ENCODE measurements around the gene COPS8. TPM values are rescaled to one million over a fixed set of nuclear protein-coding genes. Genes with fewer than 3 reads are reported as not detected.

The COPS8 gene
- total RNA-seq, 1 donor from 2014 or later = 63.8 TPM

DNA sequence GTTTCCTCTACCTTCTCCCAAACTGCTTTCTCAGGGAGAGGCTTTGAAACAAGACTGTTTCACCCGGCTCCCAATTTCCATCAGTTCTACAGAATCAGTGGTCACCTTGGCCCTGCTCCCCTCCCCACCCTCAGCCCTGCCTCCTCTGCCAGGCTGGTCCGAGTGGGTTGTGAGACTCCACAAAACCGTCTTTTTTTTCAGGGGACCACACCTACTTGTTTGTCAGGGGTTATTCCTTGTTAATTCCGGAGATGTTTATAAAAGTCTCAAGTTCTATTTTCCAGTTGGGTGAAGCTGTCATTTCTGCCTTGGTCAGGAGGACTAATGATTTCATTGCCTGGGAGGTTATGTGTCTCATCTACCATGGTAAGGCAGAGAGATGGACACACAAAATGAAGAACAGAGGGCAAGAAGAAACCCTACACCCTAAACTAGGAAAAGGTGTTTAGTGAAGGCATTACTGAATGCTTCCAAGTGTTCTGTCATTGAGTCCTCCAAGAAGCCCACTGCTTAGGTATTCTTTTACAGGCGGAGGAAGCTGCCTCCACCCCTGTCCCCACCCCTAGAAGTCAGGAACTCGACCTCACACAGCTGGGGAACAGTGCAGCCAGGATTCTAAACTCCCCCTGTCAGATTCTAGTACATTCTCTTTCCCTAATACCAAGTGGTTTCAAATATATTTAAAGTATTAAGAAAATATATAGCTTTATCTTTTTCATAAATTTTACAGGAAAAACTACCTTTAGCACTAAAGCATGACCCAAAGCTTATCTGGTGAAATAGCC lies 46.3 kb downstream of the COPS8 start:
- intact Hi-C loops (cut with micrococcal nuclease) = no loop called here
- Mint-ChIP-seq H3K4me1 (ENCODE audit: low read depth) (no peaks in the 10 kb centered on the region), H3K4me3 (ENCODE audit: low read depth) (no peak overlapping the region), H3K27me3 (ENCODE audit: low read depth) (no peaks in the 10 kb centered on the region), H3K27ac (no peak overlapping the region), H3K36me3 (ENCODE audit: low read depth) (no peaks in the 10 kb centered on the region), H3K9me3 (no peaks in the 10 kb centered on the region)
- no peak for DNase-seq (ENCODE audit: low spot score)

DNA sequence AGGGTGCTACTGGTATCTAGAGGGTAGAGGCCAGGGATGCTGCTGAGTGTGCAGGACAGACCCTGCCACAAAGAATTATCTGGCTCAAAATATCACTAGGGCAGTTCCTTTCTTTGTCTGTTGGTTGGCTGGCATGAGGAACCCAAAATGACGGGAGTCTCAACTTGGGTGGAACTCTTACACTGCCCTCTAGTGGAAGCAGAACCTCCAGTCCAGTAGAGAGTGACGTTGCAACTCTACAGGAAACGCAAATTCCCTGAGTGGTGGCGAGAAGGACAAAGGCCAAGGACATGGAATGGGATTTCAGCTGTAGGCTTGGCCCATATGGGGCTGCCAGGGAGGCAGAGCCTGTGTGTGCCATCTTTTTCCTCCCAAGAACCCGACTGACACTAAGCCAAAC lies 47.1 kb downstream of the COPS8 start:
- Mint-ChIP-seq H3K27ac (no peak overlapping the region), H3K4me1 (ENCODE audit: low read depth) (no peaks in the 10 kb centered on the region), H3K4me3 (ENCODE audit: low read depth) (no peak overlapping the region), H3K36me3 (ENCODE audit: low read depth) (no peaks in the 10 kb centered on the region), H3K27me3 (ENCODE audit: low read depth) (no peaks in the 10 kb centered on the region), H3K9me3 (no peaks in the 10 kb centered on the region)
- no peak for DNase-seq (ENCODE audit: low spot score)
- intact Hi-C loops (cut with micrococcal nuclease) = no loop called here

DNA sequence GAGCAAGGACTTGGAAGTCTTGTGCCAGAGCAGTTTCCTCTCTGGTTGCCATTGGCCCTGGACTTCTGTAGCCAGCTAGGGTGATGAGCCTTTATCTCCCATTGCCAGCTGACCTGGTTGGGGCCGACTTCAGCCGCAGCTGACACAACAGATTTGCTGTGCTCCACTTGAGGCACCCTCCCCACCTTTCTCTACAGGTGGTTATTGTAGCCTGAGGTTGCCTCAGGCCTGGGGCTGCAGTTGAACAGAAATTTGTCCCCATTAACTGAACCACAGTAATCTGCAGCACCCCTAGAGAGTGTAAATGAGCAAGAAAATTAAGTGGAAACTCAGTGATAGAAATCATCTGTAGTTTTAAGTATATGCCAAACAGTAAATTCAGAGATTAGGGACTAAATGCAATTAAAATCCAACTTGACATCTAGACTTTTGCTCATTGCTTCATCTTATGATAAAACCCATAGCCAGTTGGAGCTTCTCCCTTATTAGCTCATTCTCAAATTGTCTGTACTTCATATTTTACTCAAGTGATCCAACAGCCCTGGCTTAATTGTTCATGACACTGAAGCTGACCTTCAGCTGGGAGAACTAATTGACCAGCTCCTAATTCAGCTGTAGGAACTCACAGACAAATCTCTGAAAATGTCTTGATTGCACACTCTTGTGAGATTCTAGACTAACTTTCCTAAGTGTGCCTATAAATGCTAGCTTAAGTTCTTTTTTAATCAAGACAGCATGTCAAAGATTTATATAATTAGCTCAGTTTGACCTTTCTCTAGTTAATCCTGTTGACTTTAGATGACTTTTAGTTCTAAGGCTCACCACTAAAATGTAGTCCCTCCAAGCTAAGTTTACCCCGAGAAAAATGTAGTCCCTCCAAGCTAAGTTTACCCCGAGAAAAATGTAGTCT lies 48.9 kb downstream of the COPS8 start:
- Mint-ChIP-seq H3K4me3 (ENCODE audit: low read depth) (no peak overlapping the region), H3K27ac (no peak overlapping the region), H3K36me3 (ENCODE audit: low read depth) (no peaks in the 10 kb centered on the region), H3K4me1 (ENCODE audit: low read depth) (no peaks in the 10 kb centered on the region), H3K9me3 (no peaks in the 10 kb centered on the region), H3K27me3 (ENCODE audit: low read depth) (no peaks in the 10 kb centered on the region)
- DNase-seq (ENCODE audit: low spot score) = no peak
- intact Hi-C loops (cut with micrococcal nuclease) = no loop called here

DNA sequence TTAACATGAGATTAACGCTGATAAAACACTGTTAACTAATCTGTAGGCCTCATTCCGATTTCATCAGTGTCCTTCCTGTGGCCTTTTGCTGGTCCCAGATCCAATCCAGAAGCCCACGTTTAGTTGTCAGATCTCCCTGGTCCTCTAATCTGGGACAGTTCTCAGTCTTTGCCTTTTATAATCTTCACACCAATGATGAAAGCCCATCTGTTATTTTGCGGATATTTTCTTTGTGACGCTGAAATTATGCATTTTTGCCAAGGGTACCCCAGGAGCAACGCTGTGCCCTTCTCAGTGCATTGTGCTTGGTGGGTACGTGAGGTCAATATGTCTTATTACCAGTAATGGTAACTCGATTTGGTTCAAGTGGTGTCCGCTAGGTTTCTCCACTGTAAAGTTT lies 51.1 kb downstream of the COPS8 start:
- Mint-ChIP-seq H3K4me1 (ENCODE audit: low read depth) (no peaks in the 10 kb centered on the region), H3K27ac (no peak overlapping the region), H3K27me3 (ENCODE audit: low read depth) (no peaks in the 10 kb centered on the region), H3K36me3 (ENCODE audit: low read depth) (no peaks in the 10 kb centered on the region), H3K9me3 (no peaks in the 10 kb centered on the region), H3K4me3 (ENCODE audit: low read depth) (no peak overlapping the region)
- intact Hi-C loops (cut with micrococcal nuclease) = no loop called here
- no peak for DNase-seq (ENCODE audit: low spot score)

DNA sequence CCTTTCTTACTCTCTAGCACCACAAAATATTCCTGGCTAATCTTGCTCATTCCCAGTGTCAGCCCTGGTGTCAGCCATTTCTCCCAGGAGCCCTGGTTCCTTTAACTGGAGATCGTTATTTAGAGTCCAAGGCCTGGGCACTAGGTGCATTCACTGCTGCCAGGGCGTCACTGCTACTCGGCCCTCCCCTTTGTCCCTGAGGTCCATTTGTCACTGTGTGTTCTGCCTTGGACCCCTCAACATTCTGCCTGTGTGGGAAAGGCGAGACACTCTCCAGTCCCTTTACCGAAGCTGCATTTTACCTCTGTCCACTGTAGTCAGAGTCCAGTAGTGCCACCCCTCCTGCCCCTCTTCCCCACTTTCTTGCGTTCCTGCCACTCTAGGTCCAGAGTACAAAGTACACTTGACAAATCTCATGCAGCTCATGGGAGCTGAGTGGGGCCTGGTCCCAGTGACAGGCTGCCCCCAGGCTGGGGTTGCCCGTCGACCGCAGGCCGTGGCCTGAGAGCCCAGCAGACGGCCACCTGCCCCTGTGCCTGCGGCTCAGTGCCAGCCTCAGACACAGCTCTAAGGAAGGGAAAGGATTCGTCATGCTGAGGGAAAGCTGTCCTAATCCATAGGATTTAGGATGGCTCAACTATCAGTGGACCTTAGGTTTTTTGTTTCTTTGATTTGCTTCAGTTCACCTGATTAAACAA lies 52.1 kb downstream of the COPS8 start:
- intact Hi-C loops (cut with micrococcal nuclease) = no loop called here
- Mint-ChIP-seq H3K9me3 (no peaks in the 10 kb centered on the region), H3K36me3 (ENCODE audit: low read depth) (no peaks in the 10 kb centered on the region), H3K4me1 (ENCODE audit: low read depth) (no peaks in the 10 kb centered on the region), H3K27ac (no peak overlapping the region), H3K4me3 (ENCODE audit: low read depth) (no peak overlapping the region), H3K27me3 (ENCODE audit: low read depth) (no peaks in the 10 kb centered on the region)
- DNase-seq (ENCODE audit: low spot score) = no peak

DNA sequence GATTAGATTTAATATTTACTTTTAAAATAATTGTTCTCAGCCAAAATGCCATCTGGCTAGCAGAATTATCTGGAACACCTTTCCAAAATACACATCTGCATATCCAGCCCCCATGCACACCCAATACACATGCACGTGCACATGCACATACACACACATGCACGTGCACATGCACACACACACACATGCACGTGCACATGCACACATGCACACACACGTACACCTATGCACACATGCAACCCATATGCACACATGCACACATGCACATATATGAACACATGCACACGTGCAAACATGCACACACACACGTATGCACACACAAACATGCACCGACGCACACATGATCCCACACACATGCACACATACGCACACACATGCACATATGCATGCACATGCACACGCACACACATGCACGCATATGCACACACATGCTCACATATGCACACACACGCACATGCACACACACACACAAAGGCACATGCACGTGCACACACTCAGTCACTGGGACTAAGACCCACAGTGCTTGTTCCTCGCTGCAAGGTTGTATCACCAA lies 53.5 kb downstream of the COPS8 start:
- Mint-ChIP-seq H3K36me3 (ENCODE audit: low read depth) (no peaks in the 10 kb centered on the region), H3K27me3 (ENCODE audit: low read depth) (no peaks in the 10 kb centered on the region)

DNA sequence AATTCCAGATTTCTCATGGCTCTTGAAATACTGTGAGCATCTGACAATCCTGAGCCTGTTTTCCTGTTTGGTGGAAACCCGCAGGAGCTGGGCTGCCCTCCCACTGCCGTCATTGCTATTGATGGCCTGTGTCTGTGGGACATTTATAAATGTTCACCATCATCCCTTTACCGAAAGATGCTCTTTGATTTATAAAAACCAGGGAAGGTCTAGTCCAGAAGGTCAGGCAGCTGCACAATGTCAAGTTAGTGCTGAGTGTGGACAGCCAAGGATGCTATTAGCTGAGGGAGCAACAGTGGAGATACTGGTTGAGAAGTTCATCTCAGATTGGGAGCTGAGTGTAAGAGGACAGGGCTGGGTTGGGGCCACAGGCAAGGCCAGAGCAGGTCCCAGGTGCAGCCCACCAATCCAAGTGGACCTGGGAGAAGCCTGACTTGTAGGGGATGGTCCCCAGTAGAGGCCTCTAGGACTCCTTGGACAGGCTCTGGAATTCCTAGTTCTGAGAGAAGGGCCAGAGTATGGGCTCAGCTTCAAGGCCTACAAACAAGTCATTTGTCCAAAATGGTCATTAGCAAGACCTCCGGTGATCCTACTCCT lies 55.1 kb downstream of the COPS8 start:
- Mint-ChIP-seq H3K27me3 (ENCODE audit: low read depth) (no peaks in the 10 kb centered on the region), H3K27ac (no peak overlapping the region), H3K4me1 (ENCODE audit: low read depth) (no peaks in the 10 kb centered on the region), H3K9me3 (peaks cover 13% of the 10 kb centered on the region), H3K36me3 (ENCODE audit: low read depth) (no peaks in the 10 kb centered on the region), H3K4me3 (ENCODE audit: low read depth) (no peak overlapping the region)
- intact Hi-C loops (cut with micrococcal nuclease) = no loop called here
- DNase-seq (ENCODE audit: low spot score) = no peak

More for the DNA sequence above, 53.5 kb downstream of the COPS8 start:
- DNase-seq (ENCODE audit: low spot score) = no peak
- H3K27ac Mint-ChIP-seq = no peak overlapping the region
- H3K9me3 Mint-ChIP-seq = peaks cover 2% of the 10 kb centered on the region
- intact Hi-C loops (cut with micrococcal nuclease) = no loop called here
- no peak overlapping the region for H3K4me3 Mint-ChIP-seq (ENCODE audit: low read depth)
- no peaks in the 10 kb centered on the region for H3K4me1 Mint-ChIP-seq (ENCODE audit: low read depth)

DNA sequence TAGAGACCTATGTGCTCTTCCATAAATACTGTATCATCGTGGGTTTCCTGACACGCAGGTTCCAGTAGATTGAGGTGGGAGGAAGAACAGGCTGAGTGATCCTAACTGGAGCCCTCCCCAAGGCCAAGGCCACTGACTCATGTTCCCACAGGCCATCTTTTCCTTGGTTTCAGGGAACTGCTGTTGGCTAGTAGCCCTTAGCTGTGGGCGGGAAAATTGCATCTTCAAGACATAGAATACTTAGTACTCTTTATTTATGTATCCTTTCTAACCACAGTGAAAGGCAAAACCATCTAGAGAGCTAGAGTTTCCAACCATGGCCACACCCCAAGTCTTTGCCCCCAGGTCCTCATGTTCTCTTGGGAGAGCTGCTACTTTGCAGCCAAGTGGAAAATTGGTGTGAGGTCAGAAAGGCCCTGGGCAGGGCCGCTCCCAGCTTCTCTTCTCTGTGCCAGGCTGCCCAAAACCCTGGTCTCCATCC lies 55.9 kb downstream of the COPS8 start:
- H3K9me3 Mint-ChIP-seq = peaks cover 20% of the 10 kb centered on the region
- no peak for DNase-seq (ENCODE audit: low spot score)
- no peak overlapping the region for H3K4me3 Mint-ChIP-seq (ENCODE audit: low read depth)
- H3K27ac Mint-ChIP-seq = no peak overlapping the region
- no peaks in the 10 kb centered on the region for H3K27me3 Mint-ChIP-seq (ENCODE audit: low read depth)
- intact Hi-C loops (cut with micrococcal nuclease) = no loop called here
- H3K36me3 Mint-ChIP-seq (ENCODE audit: low read depth) = peaks cover 6% of the 10 kb centered on the region
- no peaks in the 10 kb centered on the region for H3K4me1 Mint-ChIP-seq (ENCODE audit: low read depth)

DNA sequence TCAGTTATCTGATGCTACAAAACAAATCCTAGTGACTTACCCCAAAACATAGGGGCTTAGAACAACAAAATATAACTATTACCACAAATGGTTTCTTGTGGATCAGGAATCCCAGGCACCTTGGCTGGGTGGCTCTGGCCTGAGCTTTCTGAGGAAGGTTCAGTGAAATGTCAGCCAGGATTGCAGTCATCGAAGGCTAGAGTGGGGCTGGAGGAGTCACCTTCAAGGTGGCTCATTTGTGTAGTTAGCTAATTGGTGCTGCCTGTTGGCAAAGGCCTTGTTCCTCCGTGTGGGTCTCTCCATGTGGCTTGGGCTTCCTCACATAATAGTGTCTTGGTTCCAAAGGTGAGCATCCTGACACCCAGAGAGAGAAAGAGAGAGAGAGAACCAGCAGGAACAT lies 57.4 kb downstream of the COPS8 start:
- Mint-ChIP-seq H3K4me1 (ENCODE audit: low read depth) (peaks cover under 1% of the 10 kb centered on the region), H3K9me3 (peaks cover 33% of the 10 kb centered on the region), H3K36me3 (ENCODE audit: low read depth) (peaks cover 13% of the 10 kb centered on the region), H3K4me3 (ENCODE audit: low read depth) (no peak overlapping the region), H3K27ac (no peak overlapping the region), H3K27me3 (ENCODE audit: low read depth) (no peaks in the 10 kb centered on the region)
- intact Hi-C loops (cut with micrococcal nuclease) = no loop called here
- no peak for DNase-seq (ENCODE audit: low spot score)

DNA sequence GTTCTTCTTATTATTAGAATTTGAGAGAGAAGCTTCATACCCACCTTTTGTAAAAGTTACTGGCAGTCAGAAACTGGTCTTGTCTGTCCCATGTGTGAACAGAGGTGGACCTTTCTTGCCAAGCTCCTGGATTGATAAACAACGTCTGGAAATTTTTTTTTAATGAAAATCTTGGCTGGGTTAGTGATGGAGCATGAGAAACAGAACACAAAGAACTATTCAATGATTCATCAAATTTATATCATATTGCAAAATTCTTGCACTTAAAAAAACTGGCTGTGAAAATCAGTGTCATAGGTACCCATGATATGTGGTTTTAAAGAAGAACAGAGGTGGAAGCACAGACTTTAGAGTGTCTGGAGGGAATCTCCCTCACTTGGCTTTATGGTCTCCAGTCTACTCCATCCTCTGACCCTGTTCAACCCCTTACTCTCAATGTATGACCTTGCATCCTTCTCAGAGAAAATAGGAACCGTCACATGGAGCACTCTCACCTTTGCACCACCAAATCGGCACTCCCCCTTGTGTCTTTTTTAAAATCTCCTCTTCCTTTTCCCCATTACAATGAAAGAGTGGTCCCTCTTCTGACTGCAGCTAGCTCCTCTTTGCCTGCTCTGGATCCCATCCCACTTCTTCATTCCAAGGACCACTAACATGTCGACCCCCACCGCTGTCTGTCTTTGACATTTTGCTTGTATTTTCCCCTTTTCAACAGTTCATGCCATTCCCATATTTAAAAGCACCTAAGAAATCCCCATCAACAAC lies 58.2 kb downstream of the COPS8 start:
- Mint-ChIP-seq H3K9me3 (peaks cover 35% of the 10 kb centered on the region), H3K27me3 (ENCODE audit: low read depth) (no peaks in the 10 kb centered on the region), H3K27ac (no peak overlapping the region), H3K36me3 (ENCODE audit: low read depth) (peaks cover 15% of the 10 kb centered on the region), H3K4me3 (ENCODE audit: low read depth) (no peak overlapping the region), H3K4me1 (ENCODE audit: low read depth) (peaks cover 6% of the 10 kb centered on the region)
- intact Hi-C loops (cut with micrococcal nuclease) = no loop called here
- DNase-seq (ENCODE audit: low spot score) = no peak

DNA sequence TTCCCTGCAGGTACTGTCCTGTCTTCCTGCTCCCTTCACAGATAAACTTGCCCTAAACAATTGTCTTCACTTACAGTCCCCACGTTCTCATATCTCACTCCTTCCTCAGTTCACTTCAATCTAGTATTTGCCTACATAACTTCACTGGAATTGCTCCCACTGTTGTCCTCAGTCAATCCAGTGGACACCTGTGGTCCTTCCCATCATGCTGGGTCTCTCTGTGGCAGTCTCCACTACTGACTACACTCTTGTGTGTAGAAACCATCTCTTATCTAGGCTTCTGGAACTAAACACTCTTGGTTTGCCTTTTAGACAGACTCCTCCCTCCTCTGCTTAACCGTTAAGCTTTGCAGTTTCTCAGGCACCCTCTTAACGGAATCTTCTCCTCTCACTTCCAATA lies 58.8 kb downstream of the COPS8 start:
- no peak overlapping the region for H3K27ac Mint-ChIP-seq
- no peak overlapping the region for H3K4me3 Mint-ChIP-seq (ENCODE audit: low read depth)
- peaks cover 35% of the 10 kb centered on the region for H3K9me3 Mint-ChIP-seq
- no peaks in the 10 kb centered on the region for H3K27me3 Mint-ChIP-seq (ENCODE audit: low read depth)
- peaks cover 15% of the 10 kb centered on the region for H3K36me3 Mint-ChIP-seq (ENCODE audit: low read depth)
- intact Hi-C loops (cut with micrococcal nuclease) = no loop called here
- no peak for DNase-seq (ENCODE audit: low spot score)
- peaks cover 13% of the 10 kb centered on the region for H3K4me1 Mint-ChIP-seq (ENCODE audit: low read depth)

DNA sequence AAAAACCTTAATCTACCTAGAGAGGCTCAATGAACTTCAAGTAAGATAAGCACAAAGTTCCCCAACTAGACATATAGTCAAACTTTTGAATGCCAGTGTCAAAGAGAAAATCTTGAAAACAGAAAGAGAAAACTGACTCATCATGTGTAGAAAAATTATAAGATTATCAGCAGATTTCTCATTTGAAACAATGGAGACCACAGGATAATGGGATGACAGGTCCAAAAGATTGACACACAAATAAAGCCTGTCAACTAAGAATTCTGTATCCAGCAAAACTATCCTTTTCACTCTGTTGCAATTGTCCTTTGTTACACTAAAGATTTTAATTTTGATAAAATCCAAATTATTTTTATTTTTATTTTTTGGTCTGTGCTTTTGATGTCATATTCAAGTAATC lies 61.6 kb downstream of the COPS8 start:
- no peaks in the 10 kb centered on the region for H3K27me3 Mint-ChIP-seq (ENCODE audit: low read depth)
- peaks cover 17% of the 10 kb centered on the region for H3K4me1 Mint-ChIP-seq (ENCODE audit: low read depth)
- H3K27ac Mint-ChIP-seq = no peak overlapping the region
- no peak for DNase-seq (ENCODE audit: low spot score)
- intact Hi-C loops (cut with micrococcal nuclease) = no loop called here
- peaks cover 35% of the 10 kb centered on the region for H3K9me3 Mint-ChIP-seq
- peaks cover 15% of the 10 kb centered on the region for H3K36me3 Mint-ChIP-seq (ENCODE audit: low read depth)
- H3K4me3 Mint-ChIP-seq (ENCODE audit: low read depth) = no peak overlapping the region
